DND-41 (cell line): ENCODE data around the gene RBMY1J.
"Not testable (repeated sequence)": the region's sequence is repeated elsewhere in the genome, so short reads cannot be mapped to it uniquely, and the experiment has no call there.

Experiments used
- ATAC-seq: fragments of 200-7000 bp; cut with Tn5 transposase; 3 replicates; pipeline ENCODE4 v1.9.1; 2021; ENCODE audit warnings: low read depth; ENCODE audit not compliant: insufficient read depth
- DNase-seq: peaks from one replicate; pipeline ENCODE4 v3.0.0-alpha.2; 2020
- H2AFZ ChIP-seq: 2 replicates; pipeline ENCODE4 v1.6.0; 2012; ENCODE audit warnings: low read depth, low read length
- H3K27ac ChIP-seq: 2 replicates; pipeline ENCODE4 v1.5.1; 2012; ENCODE audit warnings: low read length, inconsistent platforms
- H3K27me3 ChIP-seq: fragments of 200-600 bp; sonication (generic); 2 replicates; pipeline ENCODE4 v1.6.0; 2012; ENCODE audit warnings: low read length, mild to moderate bottlenecking, inconsistent platforms; ENCODE audit not compliant: insufficient read depth, poor library complexity
- H3K36me3 ChIP-seq: 2 replicates; pipeline ENCODE4 v1.5.1; 2012; ENCODE audit warnings: low read length, inconsistent platforms; ENCODE audit not compliant: insufficient read depth
- H3K4me1 ChIP-seq: 2 replicates; pipeline ENCODE4 v1.5.1; 2012; ENCODE audit warnings: mild to moderate bottlenecking, low read length; ENCODE audit not compliant: insufficient read depth
- H3K4me2 ChIP-seq: 2 replicates; pipeline ENCODE4 v1.6.0; 2012; ENCODE audit warnings: mild to moderate bottlenecking, moderate library complexity, low read length, inconsistent platforms; ENCODE audit not compliant: insufficient read depth
- H3K4me3 ChIP-seq, 2 experiments: fragments of 200-600 bp in 1 of 2; shearing (Covaris generic) in 1 of 2; 2 replicates each; pipeline ENCODE4 v1.5.1; 2012 to 2016; ENCODE audit warnings: inconsistent platforms in 2 of 2, low read length in 2 of 2, mild to moderate bottlenecking in 2 of 2, low read depth in 1 of 2, moderate library complexity in 1 of 2
- H3K79me2 ChIP-seq: 2 replicates; pipeline ENCODE4 v1.6.0; 2012; ENCODE audit warnings: low read length, inconsistent platforms; ENCODE audit not compliant: insufficient read depth
- H3K9ac ChIP-seq: 2 replicates; pipeline ENCODE4 v1.6.0; 2012; ENCODE audit warnings: low read depth, mild to moderate bottlenecking, inconsistent platforms, low read length, moderate library complexity
- H3K9me3 ChIP-seq: 2 replicates; pipeline ENCODE4 v1.5.1; 2012; ENCODE audit warnings: low read length, moderate library complexity, mild to moderate bottlenecking, inconsistent platforms; ENCODE audit not compliant: insufficient read depth, severe bottlenecking
- H4K20me1 ChIP-seq: 2 replicates; pipeline ENCODE4 v1.6.0; 2012; ENCODE audit warnings: low read length; ENCODE audit not compliant: insufficient read depth

The RBMY1J gene

GRCh38 chrY:22461962-22462361 lies 58.8 kb downstream of the RBMY1J start:
- H4K20me1 ChIP-seq, H3K4me1 ChIP-seq, ATAC-seq, H3K27ac ChIP-seq, H3K36me3 ChIP-seq, H3K9me3 ChIP-seq, DNase-seq, H3K4me2 ChIP-seq, H3K4me3 ChIP-seq, H3K27me3 ChIP-seq, H3K9ac ChIP-seq, H2AFZ ChIP-seq, H3K79me2 ChIP-seq: not testable (repeated sequence)
